B cell (primary cell): Measurements from ENCODE around the gene WDR33. TPM values are rescaled to one million over a fixed set of nuclear protein-coding genes. Genes with fewer than 3 reads are reported as not detected.

Experiments used
- ATAC-seq: fragments of 200-7000 bp; cut with Tn5 transposase; one replicate; pipeline ENCODE4 v1.10.0; 2021; ENCODE audit warnings: low read depth, mild to moderate bottlenecking, moderate number of reproducible peaks, moderate library complexity
- CTCF ChIA-PET: fragments of 350-600 bp; sonication (Branson Sonifier 250); formaldehyde crosslinking; loops from one replicate; lab custom pipeline; 2021; ENCODE audit warnings: antibody characterized with exemption, inconsistent platforms; lab: Charles Lee
- POLR2A ChIA-PET: fragments of 350-600 bp; sonication (Branson Sonifier 250); formaldehyde crosslinking; loops from one replicate; lab custom pipeline; 2021; ENCODE audit warnings: antibody characterized with exemption; lab: Charles Lee
- DNase-seq: peaks from one replicate; pipeline ENCODE4 v3.0.0; 2013
- H2AFZ ChIP-seq: 2 replicates; pipeline ENCODE4 v1.6.1; 2012; ENCODE audit warnings: mild to moderate bottlenecking, low read depth, low read length; ENCODE audit not compliant: insufficient read depth, poor library complexity, severe bottlenecking
- H3K27ac ChIP-seq, 2 donors: 1 replicate in 1 of 2; 2 replicates in 1 of 2; pipeline ENCODE4 v1.5.1; 2012 to 2013; ENCODE audit warnings: low read length in 2 of 2, mild to moderate bottlenecking in 2 of 2, moderate library complexity in 1 of 2
- H3K27me3 ChIP-seq, 4 experiments: fragments of 200-600 bp in 1 of 4; sonication (generic) in 1 of 4; replicated peaks in 1 of 4; 1 replicate in 2 of 4; 2 replicates in 2 of 4; pipeline versions ENCODE4 v1.6.1 to v1.7.0; 2013 to 2016; ENCODE audit warnings: low read length in 3 of 4, mild to moderate bottlenecking in 2 of 4, mixed read lengths in 1 of 4, moderate library complexity in 1 of 4; ENCODE audit not compliant: insufficient read depth in 4 of 4, control insufficient read depth in 3 of 4; ENCODE audit errors: control extremely low read depth in 1 of 4
- H3K36me3 ChIP-seq, 2 experiments: replicated peaks in 1 of 2; 1 replicate in 1 of 2; 2 replicates in 1 of 2; pipeline versions ENCODE4 v1.6.1 to v1.7.1; 2013; ENCODE audit warnings: low read length in 1 of 2; ENCODE audit not compliant: insufficient read depth in 2 of 2, control insufficient read depth in 1 of 2; ENCODE audit errors: control extremely low read depth in 1 of 2, extremely low read depth in 1 of 2
- H3K4me1 ChIP-seq, 2 donors: fragments of 200-600 bp in 1 of 2; sonication (generic) in 1 of 2; 1 replicate in 1 of 2; 2 replicates in 1 of 2; pipeline versions ENCODE4 v1.5.1 to v1.6.1; 2013 to 2017; ENCODE audit warnings: low read length in 2 of 2; ENCODE audit not compliant: control insufficient read depth in 2 of 2, insufficient read depth in 2 of 2
- H3K4me2 ChIP-seq: replicated peaks from 2 replicates; pipeline ENCODE3; 2012; ENCODE audit warnings: mild to moderate bottlenecking, low read depth, low read length; ENCODE audit not compliant: poor library complexity, severe bottlenecking
- H3K4me3 ChIP-seq, 5 experiments: fragments of 200-600 bp in 1 of 5; sonication (generic) in 1 of 5; 1 replicate in 3 of 5; 2 replicates in 2 of 5; pipeline versions ENCODE4 v1.5.1 to v1.7.0; 2011 to 2016; ENCODE audit warnings: low read length in 4 of 5, mild to moderate bottlenecking in 4 of 5, low read depth in 2 of 5, control low read depth in 1 of 5, moderate library complexity in 1 of 5; ENCODE audit not compliant: insufficient read depth in 1 of 5; ENCODE audit errors: control extremely low read depth in 1 of 5, extremely low read depth in 1 of 5
- H3K79me2 ChIP-seq: fragments of 200-600 bp; sonication (generic); one replicate; pipeline ENCODE4 v1.6.0; 2016; ENCODE audit warnings: low read length; ENCODE audit not compliant: control insufficient read depth, insufficient read depth
- H3K9ac ChIP-seq: fragments of 200-600 bp; sonication (generic); 2 replicates; pipeline ENCODE4 v1.6.1; 2017; ENCODE audit warnings: mild to moderate bottlenecking, low read length, moderate library complexity
- H3K9me3 ChIP-seq, 3 donors: one replicate each; pipeline versions ENCODE4 v1.6.1 to v1.7.1; 2013; ENCODE audit warnings: low read length in 2 of 3; ENCODE audit not compliant: control insufficient read depth in 2 of 3, insufficient read depth in 1 of 3; ENCODE audit errors: control extremely low read depth in 1 of 3
- H4K20me1 ChIP-seq: 2 replicates; pipeline ENCODE4 v1.6.0; 2012; ENCODE audit warnings: mild to moderate bottlenecking, low read length; ENCODE audit not compliant: insufficient read depth, control insufficient read depth, poor library complexity, severe bottlenecking
- H3K27ac Mint-ChIP-seq: one replicate; pipeline ENCODE4 v1.8.0; 2021; ENCODE audit warnings: mixed read lengths
- H3K27me3 Mint-ChIP-seq: one replicate; pipeline ENCODE4 v1.8.0; 2021; ENCODE audit warnings: mixed read lengths
- H3K4me1 Mint-ChIP-seq: one replicate; pipeline ENCODE4 v1.8.0; 2021; ENCODE audit warnings: mixed read lengths
- H3K4me3 Mint-ChIP-seq: one replicate; pipeline ENCODE4 v1.8.0; 2021; ENCODE audit warnings: mixed read lengths
- H3K9me3 Mint-ChIP-seq: one replicate; pipeline ENCODE4 v1.8.0; 2022; ENCODE audit warnings: mixed read lengths; ENCODE audit not compliant: insufficient read depth
- EZH2 ChIP-seq: IDR thresholded peaks from 2 replicates; pipeline ENCODE4 v1.6.1; 2012; ENCODE audit warnings: borderline replicate concordance, low read depth, mild to moderate bottlenecking, moderate library complexity, low read length; ENCODE audit not compliant: insufficient read depth, poor library complexity, severe bottlenecking
- WGBS: methylation state at CpG from one replicate; pipeline ENCODE4 v1.1.5; 2013; ENCODE audit warnings: missing lambda C conversion rate; ENCODE audit not compliant: insufficient coverage; 5-methylcytosine and 5-hydroxymethylcytosine counted together
- intact Hi-C: fragments of 100-400 bp; cut with micrococcal nuclease; formaldehyde crosslinking; loops from one replicate; pipeline ENCODE4 v1.10.0; 2022
- polyA plus RNA-seq: library from polyadenylated mRNA; depleted of rRNA; stranded (reverse); fragments of >200 nt; gene quantifications from 2 replicates; pipeline ENCODE4 v1.2.3, GENCODE V29; 2012
- total RNA-seq, 2 donors: library from RNA; stranded (reverse); fragments of 120-200 nt in 1 of 2; gene quantifications; 1 replicate in 1 of 2; 2 replicates in 1 of 2; pipeline versions ENCODE4 v1.2.3 to v1.2.4, GENCODE V29; 2013 to 2022
- TF ChIP-seq, protein P1 (sequence below): fragments of 200-600 bp; IDR thresholded peaks from one replicate; pipeline ENCODE4 v1.8.0; 2022; ENCODE audit warnings: antibody characterized with exemption, mild to moderate bottlenecking

Gene WDR33
- total and polyA plus RNA-seq, 2 donors (not counting 1 experiment from before 2014, with no cell fraction given) = 17.2 to 101 TPM

GRCh38 chr2:127769587-127769986 is 41.4 kb downstream of the WDR33 start:
- Histone ChIP-seq H2AFZ (no peak overlapping the region), H3K4me1 (peaks cover 0 to 2% of the 10 kb centered on the region in 2 donors), H3K36me3 (peaks cover 0 to 43% of the 10 kb centered on the region in 2 experiments), H3K9me3 (no peaks in the 10 kb centered on the region), H3K27me3 (no peaks in the 10 kb centered on the region), H4K20me1 (peaks cover 59% of the 10 kb centered on the region), H3K4me3 (no peak overlapping the region), H3K9ac (no peak overlapping the region), H3K27ac (peak overlapping the region in 1 of 2 donors; percentile 5), H3K4me2 (no peak overlapping the region), H3K79me2 (peaks cover 49% of the 10 kb centered on the region)
- Mint-ChIP-seq H3K9me3 (no peaks in the 10 kb centered on the region), H3K27me3 (no peaks in the 10 kb centered on the region), H3K27ac (peak overlapping the region; percentile 23), H3K4me3 (no peak overlapping the region), H3K4me1 (peaks cover 23% of the 10 kb centered on the region)
- TF ChIP-seq EZH2 = no peak
- TF ChIP-seq, protein P1, sequence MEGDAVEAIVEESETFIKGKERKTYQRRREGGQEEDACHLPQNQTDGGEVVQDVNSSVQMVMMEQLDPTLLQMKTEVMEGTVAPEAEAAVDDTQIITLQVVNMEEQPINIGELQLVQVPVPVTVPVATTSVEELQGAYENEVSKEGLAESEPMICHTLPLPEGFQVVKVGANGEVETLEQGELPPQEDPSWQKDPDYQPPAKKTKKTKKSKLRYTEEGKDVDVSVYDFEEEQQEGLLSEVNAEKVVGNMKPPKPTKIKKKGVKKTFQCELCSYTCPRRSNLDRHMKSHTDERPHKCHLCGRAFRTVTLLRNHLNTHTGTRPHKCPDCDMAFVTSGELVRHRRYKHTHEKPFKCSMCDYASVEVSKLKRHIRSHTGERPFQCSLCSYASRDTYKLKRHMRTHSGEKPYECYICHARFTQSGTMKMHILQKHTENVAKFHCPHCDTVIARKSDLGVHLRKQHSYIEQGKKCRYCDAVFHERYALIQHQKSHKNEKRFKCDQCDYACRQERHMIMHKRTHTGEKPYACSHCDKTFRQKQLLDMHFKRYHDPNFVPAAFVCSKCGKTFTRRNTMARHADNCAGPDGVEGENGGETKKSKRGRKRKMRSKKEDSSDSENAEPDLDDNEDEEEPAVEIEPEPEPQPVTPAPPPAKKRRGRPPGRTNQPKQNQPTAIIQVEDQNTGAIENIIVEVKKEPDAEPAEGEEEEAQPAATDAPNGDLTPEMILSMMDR = no peak
- no peak for ATAC-seq
- no CpG with 5 or more reads among the region's 2 CpGs for WGBS
- POLR2A ChIA-PET = no interaction called here
- CTCF ChIA-PET = no interaction called here
- no peak for DNase-seq
- intact Hi-C loops = no loop called here

GRCh38 chr2:127768775-127769479 is 42.0 kb downstream of the WDR33 start:
- H3K27me3 Mint-ChIP-seq = no peaks in the 10 kb centered on the region
- Histone ChIP-seq H3K9me3 (no peaks in the 10 kb centered on the region), H3K27ac (peak overlapping the region in 1 of 2 donors; percentile 5), H3K27me3 (no peaks in the 10 kb centered on the region), H2AFZ (no peak overlapping the region), H3K4me3 (no peak overlapping the region), H3K79me2 (peaks cover 46% of the 10 kb centered on the region), H3K36me3 (peaks cover 1 to 50% of the 10 kb centered on the region in 2 experiments), H3K4me1 (peaks cover 0 to 2% of the 10 kb centered on the region in 2 donors), H3K4me2 (no peak overlapping the region), H3K9ac (no peak overlapping the region), H4K20me1 (peaks cover 56% of the 10 kb centered on the region)
- H3K4me3 Mint-ChIP-seq = no peak overlapping the region
- ChIA-PET POLR2A (no interaction called here), CTCF (interaction anchor here (0.5 to 1.0 kb wide), 2 partner anchors 30 to 177 kb away, joined by 3 read pairs; no protein-coding TSS in a partner anchor)
- ATAC-seq = no peak
- H3K27ac Mint-ChIP-seq = peak overlapping the region; percentile 23
- H3K9me3 Mint-ChIP-seq = no peaks in the 10 kb centered on the region
- intact Hi-C loops = no loop called here
- 96% methylated on average over 4 of the region's 6 CpGs for WGBS
- DNase-seq = no peak
- TF ChIP-seq, protein P1 = no peak
- TF ChIP-seq EZH2 = no peak
- peaks cover 23% of the 10 kb centered on the region for H3K4me1 Mint-ChIP-seq
